ENCODE data around the gene SPATA12.

SPATA12 gene

DNA sequence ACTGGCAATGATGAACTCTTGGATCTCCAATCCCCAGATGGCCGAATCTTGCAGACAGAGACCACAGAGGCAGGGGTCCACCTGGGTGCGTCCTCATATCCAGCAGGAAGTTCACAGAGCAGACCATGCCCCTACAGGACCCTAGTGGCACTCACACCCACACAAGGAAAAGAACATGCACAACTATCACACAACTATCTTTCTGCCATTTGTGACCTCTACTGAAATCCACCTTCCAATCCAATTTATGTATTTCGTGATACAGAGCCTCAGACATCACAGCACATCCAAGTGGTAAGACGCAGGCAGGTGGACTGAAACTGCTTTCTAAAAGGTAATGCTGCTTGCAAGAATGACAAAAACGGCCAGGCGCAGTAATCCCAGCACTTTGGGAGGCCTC lies 44.6 kb upstream of the SPATA12 start:
- H3K4me2 ChIP-seq (ENCODE audit: low read length): no peak overlapping the region
- peaks cover 23% of the 10 kb centered on the region for H3K4me1 ChIP-seq
- no peak overlapping the region for H3K9ac ChIP-seq
- TF ChIP-seq, protein P1, sequence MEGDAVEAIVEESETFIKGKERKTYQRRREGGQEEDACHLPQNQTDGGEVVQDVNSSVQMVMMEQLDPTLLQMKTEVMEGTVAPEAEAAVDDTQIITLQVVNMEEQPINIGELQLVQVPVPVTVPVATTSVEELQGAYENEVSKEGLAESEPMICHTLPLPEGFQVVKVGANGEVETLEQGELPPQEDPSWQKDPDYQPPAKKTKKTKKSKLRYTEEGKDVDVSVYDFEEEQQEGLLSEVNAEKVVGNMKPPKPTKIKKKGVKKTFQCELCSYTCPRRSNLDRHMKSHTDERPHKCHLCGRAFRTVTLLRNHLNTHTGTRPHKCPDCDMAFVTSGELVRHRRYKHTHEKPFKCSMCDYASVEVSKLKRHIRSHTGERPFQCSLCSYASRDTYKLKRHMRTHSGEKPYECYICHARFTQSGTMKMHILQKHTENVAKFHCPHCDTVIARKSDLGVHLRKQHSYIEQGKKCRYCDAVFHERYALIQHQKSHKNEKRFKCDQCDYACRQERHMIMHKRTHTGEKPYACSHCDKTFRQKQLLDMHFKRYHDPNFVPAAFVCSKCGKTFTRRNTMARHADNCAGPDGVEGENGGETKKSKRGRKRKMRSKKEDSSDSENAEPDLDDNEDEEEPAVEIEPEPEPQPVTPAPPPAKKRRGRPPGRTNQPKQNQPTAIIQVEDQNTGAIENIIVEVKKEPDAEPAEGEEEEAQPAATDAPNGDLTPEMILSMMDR (IDR thresholded peaks at IDR 0.05): no peak
- no peaks in the 10 kb centered on the region for H3K9me3 ChIP-seq (ENCODE audit: control insufficient read depth, low read length)
- no peaks in the 10 kb centered on the region for H3K27me3 ChIP-seq (ENCODE audit: control insufficient read depth, insufficient read depth, low read length)
- peaks cover 15% of the 10 kb centered on the region for H3K79me2 ChIP-seq
- H2AFZ ChIP-seq: no peak overlapping the region
- H3K27ac ChIP-seq: no peak overlapping the region
- H3K36me3 ChIP-seq (ENCODE audit: control insufficient read depth, insufficient read depth, low read length): no peaks in the 10 kb centered on the region
- no peak overlapping the region for H3K4me3 ChIP-seq (ENCODE audit: low read depth, low read length)

DNA sequence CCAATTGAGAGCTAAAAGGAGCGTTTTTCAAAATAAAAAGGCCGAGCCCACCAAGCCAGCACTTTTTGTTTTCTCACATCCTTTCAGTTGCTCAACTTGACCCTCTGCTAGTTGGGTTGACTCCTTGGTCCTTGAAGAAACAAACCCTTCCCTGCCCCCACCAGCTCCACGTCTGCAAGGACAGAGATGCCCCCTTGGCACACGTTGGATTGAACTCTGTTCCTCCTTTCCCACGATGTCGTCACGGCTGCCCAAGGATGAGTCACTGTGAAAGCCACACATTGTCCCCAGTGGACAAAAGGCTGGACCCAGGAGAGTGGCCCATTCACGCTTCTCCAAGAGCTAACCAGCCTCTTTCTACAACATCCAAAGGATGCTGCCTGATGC lies 43.0 kb upstream of the SPATA12 start:
- Histone ChIP-seq H3K4me2 (ENCODE audit: low read length) (no peak overlapping the region), H3K27me3 (ENCODE audit: control insufficient read depth, insufficient read depth, low read length) (no peaks in the 10 kb centered on the region), H3K27ac (no peak overlapping the region), H2AFZ (no peak overlapping the region), H3K9ac (no peak overlapping the region), H3K4me3 (ENCODE audit: low read depth, low read length) (no peak overlapping the region), H3K79me2 (peaks cover 15% of the 10 kb centered on the region), H3K36me3 (ENCODE audit: control insufficient read depth, insufficient read depth, low read length) (no peaks in the 10 kb centered on the region), H3K9me3 (ENCODE audit: control insufficient read depth, low read length) (no peaks in the 10 kb centered on the region), H3K4me1 (peaks cover 17% of the 10 kb centered on the region)
- TF ChIP-seq, protein P1 (IDR thresholded peaks at IDR 0.05): no peak

DNA sequence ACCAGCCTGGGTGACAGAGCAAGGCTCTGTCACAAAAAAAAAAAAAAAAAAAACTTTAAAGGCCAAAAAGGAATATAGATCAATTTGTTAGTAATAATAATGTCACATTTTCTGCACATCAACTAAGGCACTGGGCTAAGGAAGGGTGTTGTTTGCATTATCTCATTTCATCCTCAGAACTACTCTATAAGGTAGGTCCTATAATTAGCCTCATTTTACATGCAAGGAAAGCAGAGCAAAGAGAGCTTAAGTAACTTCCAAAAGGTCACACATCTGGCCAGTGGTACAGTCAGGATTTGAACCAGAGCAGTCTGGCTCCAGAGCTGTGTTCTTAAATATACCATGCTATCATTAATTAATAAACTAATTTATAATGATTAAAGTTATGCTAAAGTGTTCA lies 42.2 kb upstream of the SPATA12 start:
- Histone ChIP-seq H3K4me2 (ENCODE audit: low read length) (no peak overlapping the region), H3K9me3 (ENCODE audit: control insufficient read depth, low read length) (no peaks in the 10 kb centered on the region), H3K79me2 (peaks cover 15% of the 10 kb centered on the region), H2AFZ (no peak overlapping the region), H3K36me3 (ENCODE audit: control insufficient read depth, insufficient read depth, low read length) (no peaks in the 10 kb centered on the region), H3K4me3 (ENCODE audit: low read depth, low read length) (no peak overlapping the region), H3K27ac (no peak overlapping the region), H3K4me1 (peaks cover 17% of the 10 kb centered on the region), H3K9ac (no peak overlapping the region), H3K27me3 (ENCODE audit: control insufficient read depth, insufficient read depth, low read length) (no peaks in the 10 kb centered on the region)
- TF ChIP-seq, protein P1 (IDR thresholded peaks at IDR 0.05): no peak

DNA sequence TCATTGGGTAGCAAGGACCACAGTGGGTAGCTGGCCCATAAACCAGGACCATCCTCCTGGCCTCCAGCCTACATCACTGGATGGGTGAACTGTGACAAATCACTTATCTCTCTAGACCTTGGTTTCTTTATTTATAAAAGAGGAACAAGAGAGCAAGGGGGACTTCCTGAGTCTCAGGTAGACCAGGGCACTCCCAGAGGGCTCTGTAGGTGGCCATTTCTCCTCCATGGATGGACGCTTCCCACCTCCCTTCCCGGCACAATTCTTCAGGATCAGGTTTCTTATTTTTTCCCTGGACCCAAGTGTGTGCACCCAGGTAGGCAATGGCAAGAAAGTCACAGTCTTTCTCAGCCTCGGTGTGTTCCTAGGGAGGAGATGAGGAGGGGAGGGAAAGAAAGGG lies 41.4 kb upstream of the SPATA12 start:
- H3K27me3 ChIP-seq (ENCODE audit: control insufficient read depth, insufficient read depth, low read length): no peaks in the 10 kb centered on the region
- H3K4me1 ChIP-seq: peaks cover 17% of the 10 kb centered on the region
- no peaks in the 10 kb centered on the region for H3K36me3 ChIP-seq (ENCODE audit: control insufficient read depth, insufficient read depth, low read length)
- no peaks in the 10 kb centered on the region for H3K9me3 ChIP-seq (ENCODE audit: control insufficient read depth, low read length)
- no peak overlapping the region for H2AFZ ChIP-seq
- no peak overlapping the region for H3K27ac ChIP-seq
- H3K9ac ChIP-seq: no peak overlapping the region
- no peak overlapping the region for H3K4me2 ChIP-seq (ENCODE audit: low read length)
- peaks cover 19% of the 10 kb centered on the region for H3K79me2 ChIP-seq
- TF ChIP-seq, protein P1 (IDR thresholded peaks at IDR 0.05): no peak
- no peak overlapping the region for H3K4me3 ChIP-seq (ENCODE audit: low read depth, low read length)

DNA sequence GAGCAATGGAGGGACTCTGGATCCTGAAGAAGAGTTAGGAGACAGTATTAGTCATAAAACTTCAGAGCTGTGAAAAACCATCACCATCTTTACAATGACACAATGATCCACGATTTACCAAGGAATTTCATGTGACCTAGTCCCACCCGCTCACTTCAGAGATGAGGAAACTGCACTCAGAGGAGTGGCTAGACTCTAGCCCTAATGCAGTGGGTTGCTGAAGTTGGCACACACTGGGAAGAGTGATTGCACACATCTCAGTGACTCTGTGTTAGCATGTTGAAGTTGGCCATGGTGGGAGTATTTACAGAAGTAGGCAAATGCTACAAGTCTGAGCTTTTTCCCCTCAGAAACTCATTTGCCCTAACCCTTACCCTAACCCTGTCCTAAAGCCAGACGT lies 35.2 kb upstream of the SPATA12 start:
- Histone ChIP-seq H3K4me1 (peaks cover 20% of the 10 kb centered on the region), H3K79me2 (peaks cover 21% of the 10 kb centered on the region), H3K36me3 (ENCODE audit: control insufficient read depth, insufficient read depth, low read length) (no peaks in the 10 kb centered on the region), H2AFZ (no peak overlapping the region), H3K27ac (no peak overlapping the region), H3K4me2 (ENCODE audit: low read length) (no peak overlapping the region), H3K4me3 (ENCODE audit: low read depth, low read length) (no peak overlapping the region), H3K9ac (no peak overlapping the region), H3K9me3 (ENCODE audit: control insufficient read depth, low read length) (no peaks in the 10 kb centered on the region), H3K27me3 (ENCODE audit: control insufficient read depth, insufficient read depth, low read length) (no peaks in the 10 kb centered on the region)
- TF ChIP-seq, protein P1 (IDR thresholded peaks at IDR 0.05): no peak
